H9 (cell line): Measurements from ENCODE around the gene ATG2B. TPM values are rescaled to one million over a fixed set of nuclear protein-coding genes. Genes with fewer than 3 reads are reported as not detected.

Experiments used
- DNase-seq: peaks from one replicate; pipeline ENCODE4 v3.0.0-alpha.2; 2017
- H2AFZ ChIP-seq: one replicate; pipeline ENCODE4 v1.6.1; 2013; ENCODE audit warnings: mild to moderate bottlenecking, low read length, control low read depth, moderate library complexity
- H2AK5ac ChIP-seq: 2 replicates; pipeline ENCODE4 v1.6.1; 2013; ENCODE audit warnings: low read length, control low read depth, mixed read lengths; ENCODE audit not compliant: insufficient read length
- H2BK120ac ChIP-seq: one replicate; pipeline ENCODE4 v1.6.1; 2013; ENCODE audit warnings: low read depth, mild to moderate bottlenecking, low read length, control low read depth, inconsistent platforms; ENCODE audit not compliant: poor library complexity, severe bottlenecking
- H2BK12ac ChIP-seq: 2 replicates; pipeline ENCODE4 v1.6.1; 2013; ENCODE audit warnings: low read length, control low read depth, mixed read lengths, low read depth; ENCODE audit not compliant: insufficient read length
- H2BK15ac ChIP-seq: 2 replicates; pipeline ENCODE4 v1.6.1; 2013; ENCODE audit warnings: low read depth, low read length, control low read depth
- H2BK20ac ChIP-seq: one replicate; pipeline ENCODE4 v1.6.1; 2013; ENCODE audit warnings: low read depth, mild to moderate bottlenecking, low read length, control low read depth, inconsistent platforms; ENCODE audit not compliant: poor library complexity, severe bottlenecking
- H2BK5ac ChIP-seq: 2 replicates; pipeline ENCODE4 v1.6.1; 2013; ENCODE audit warnings: low read length, control low read depth, mixed read lengths; ENCODE audit not compliant: insufficient read length
- H3K14ac ChIP-seq: 2 replicates; pipeline ENCODE4 v1.6.1; 2013; ENCODE audit warnings: low read length, control low read depth; ENCODE audit not compliant: insufficient read depth
- H3K18ac ChIP-seq: 2 replicates; pipeline ENCODE4 v1.6.1; 2013; ENCODE audit warnings: low read depth, mild to moderate bottlenecking, mixed read lengths, low read length, control low read depth; ENCODE audit not compliant: insufficient read length
- H3K23ac ChIP-seq: 2 replicates; pipeline ENCODE4 v1.6.1; 2013; ENCODE audit warnings: low read length, control low read depth, mixed read lengths, low read depth; ENCODE audit not compliant: insufficient read length
- H3K23me2 ChIP-seq: 2 replicates; pipeline ENCODE4 v1.6.1; 2013; ENCODE audit warnings: low read depth, mild to moderate bottlenecking, mixed read lengths, low read length, control low read depth; ENCODE audit not compliant: insufficient read length, poor library complexity, severe bottlenecking
- H3K27ac ChIP-seq: 2 replicates; pipeline ENCODE4 v1.5.1; 2013; ENCODE audit warnings: low read length, control low read depth, mixed read lengths, low read depth; ENCODE audit not compliant: insufficient read length
- H3K27me3 ChIP-seq: 2 replicates; pipeline ENCODE4 v1.6.1; 2013; ENCODE audit warnings: low read length, control low read depth, inconsistent platforms; ENCODE audit not compliant: insufficient read depth
- H3K4ac ChIP-seq: 2 replicates; pipeline ENCODE4 v1.6.1; 2013; ENCODE audit warnings: low read depth, mild to moderate bottlenecking, control low read depth, inconsistent platforms, low read length, moderate library complexity
- H3K4me1 ChIP-seq: 2 replicates; pipeline ENCODE4 v1.6.1; 2013; ENCODE audit warnings: low read length, control low read depth, inconsistent platforms; ENCODE audit not compliant: insufficient read depth
- H3K4me2 ChIP-seq: 2 replicates; pipeline ENCODE4 v1.6.1; 2013; ENCODE audit warnings: low read length, control low read depth, mixed read lengths; ENCODE audit not compliant: insufficient read length, insufficient read depth
- H3K56ac ChIP-seq: 2 replicates; pipeline ENCODE4 v1.6.1; 2013; ENCODE audit warnings: low read depth, mild to moderate bottlenecking, mixed read lengths, low read length, control low read depth; ENCODE audit not compliant: insufficient read length
- H3K79me1 ChIP-seq: 2 replicates; pipeline ENCODE4 v1.6.1; 2013; ENCODE audit warnings: low read depth, mild to moderate bottlenecking, moderate library complexity, low read length, control low read depth, inconsistent platforms; ENCODE audit not compliant: insufficient read depth, poor library complexity, severe bottlenecking
- H3K79me2 ChIP-seq: 2 replicates; pipeline ENCODE4 v1.6.1; 2013; ENCODE audit warnings: low read length, control low read depth, inconsistent platforms; ENCODE audit not compliant: insufficient read depth
- H3K9ac ChIP-seq: 2 replicates; pipeline ENCODE4 v1.6.1; 2013; ENCODE audit warnings: low read length, control low read depth, mixed read lengths; ENCODE audit not compliant: insufficient read length; ENCODE audit errors: extremely low read depth
- H3K9me3 ChIP-seq: one replicate; pipeline ENCODE4 v1.6.1; 2013; ENCODE audit warnings: low read depth, low read length, inconsistent platforms; ENCODE audit not compliant: control insufficient read depth
- H3T11ph ChIP-seq: one replicate; pipeline ENCODE4 v1.6.1; 2013; ENCODE audit warnings: mild to moderate bottlenecking, low read length, control low read depth, inconsistent platforms
- H4K20me1 ChIP-seq: one replicate; pipeline ENCODE4 v1.6.1; 2013; ENCODE audit not compliant: control insufficient read depth, insufficient read length, insufficient read depth
- H4K5ac ChIP-seq: 2 replicates; pipeline ENCODE4 v1.6.1; 2013; ENCODE audit warnings: low read depth, mild to moderate bottlenecking, mixed read lengths, low read length, control low read depth; ENCODE audit not compliant: insufficient read length
- H4K8ac ChIP-seq: replicated peaks from 2 replicates; pipeline ENCODE4 v1.6.1; 2013; ENCODE audit warnings: low read length, control low read depth, mixed read lengths, low read depth; ENCODE audit not compliant: insufficient read length
- H4K91ac ChIP-seq: 2 replicates; pipeline ENCODE4 v1.6.1; 2013; ENCODE audit warnings: low read depth, mild to moderate bottlenecking, moderate library complexity, mixed read lengths, low read length, control low read depth; ENCODE audit not compliant: insufficient read length
- H3K27ac Mint-ChIP-seq, 3 experiments: 2 replicates in 2 of 3; 3 replicates in 1 of 3; pipeline ENCODE4 v1.8.0; 2020 to 2021; ENCODE audit warnings: mixed read lengths in 3 of 3, mild to moderate bottlenecking in 1 of 3, moderate library complexity in 1 of 3
- H3K27me3 Mint-ChIP-seq: 2 replicates; pipeline ENCODE4 v1.8.0; 2021; ENCODE audit warnings: low read depth, mild to moderate bottlenecking, moderate library complexity, mixed read lengths
- H3K36me3 Mint-ChIP-seq, 3 experiments: 2 replicates in 2 of 3; 3 replicates in 1 of 3; pipeline ENCODE4 v1.8.0; 2020 to 2021; ENCODE audit warnings: low read depth in 3 of 3, mixed read lengths in 3 of 3; ENCODE audit not compliant: insufficient read depth in 1 of 3
- H3K4me1 Mint-ChIP-seq, 2 experiments: 2 replicates each; pipeline ENCODE4 v1.8.0; 2020; ENCODE audit warnings: mixed read lengths in 2 of 2
- H3K4me3 Mint-ChIP-seq, 2 experiments: 2 replicates in 1 of 2; 3 replicates in 1 of 2; pipeline ENCODE4 v1.8.0; 2020 to 2021; ENCODE audit warnings: mild to moderate bottlenecking in 2 of 2, mixed read lengths in 2 of 2, moderate library complexity in 1 of 2
- H3K9me3 Mint-ChIP-seq, 2 experiments: 2 replicates in 1 of 2; 3 replicates in 1 of 2; pipeline ENCODE4 v1.8.0; 2020; ENCODE audit warnings: mild to moderate bottlenecking in 2 of 2, mixed read lengths in 2 of 2, moderate library complexity in 1 of 2
- WGBS: extraction: QIAGEN DNeasy Blood & Tissue Kit; methylation state at CpG from one replicate; pipeline ENCODE4 v1.1.7; 2013; ENCODE audit warnings: missing lambda C conversion rate, low lambda C conversion rate, mixed read lengths; ENCODE audit not compliant: insufficient read length; ENCODE audit errors: extremely low coverage; 5-methylcytosine and 5-hydroxymethylcytosine counted together
- total RNA-seq: library from RNA; stranded (reverse); gene quantifications from 2 replicates; pipeline ENCODE4 v1.2.1, GENCODE V29; 2021
- TF ChIP-seq, protein P1 (sequence below): fragments of 200-600 bp; sonication (generic); conservative IDR thresholded peaks from 3 replicates; pipeline ENCODE4 v1.8.0; 2021; ENCODE audit warnings: antibody characterized with exemption, mild to moderate bottlenecking

ATG2B gene
- total RNA-seq, 1 experiment from 2014 or later: 12.6 TPM

DNA sequence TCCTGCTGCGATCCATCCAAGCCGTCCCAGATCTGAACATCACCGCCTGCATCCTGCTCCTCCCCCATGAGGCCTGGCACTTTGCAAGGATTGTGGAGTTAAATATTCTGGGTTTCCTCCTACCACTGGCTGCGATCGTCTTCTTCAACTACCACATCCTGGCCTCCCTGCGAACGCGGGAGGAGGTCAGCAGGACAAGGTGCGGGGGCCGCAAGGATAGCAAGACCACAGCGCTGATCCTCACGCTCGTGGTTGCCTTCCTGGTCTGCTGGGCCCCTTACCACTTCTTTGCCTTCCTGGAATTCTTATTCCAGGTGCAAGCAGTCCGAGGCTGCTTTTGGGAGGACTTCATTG lies 99.0 kb downstream of the ATG2B start:
- Mint-ChIP-seq H3K27me3 (no peaks in the 10 kb centered on the region; the same call in 1 of the 2 replicates), H3K27ac (no peak overlapping the region), H3K4me3 (no peak overlapping the region), H3K36me3 (no peaks in the 10 kb centered on the region; a peak in 1 of 7 replicates), H3K4me1 (no peaks in the 10 kb centered on the region), H3K9me3 (peaks cover 5 to 8% of the 10 kb centered on the region in 2 experiments; a peak in 4 of 5 replicates)
- no peak overlapping the region for H3K27ac ChIP-seq
- H3K79me2 ChIP-seq: no peaks in the 10 kb centered on the region
- H2BK120ac ChIP-seq: no peak overlapping the region
- H2BK12ac ChIP-seq: no peak overlapping the region
- H3K4me2 ChIP-seq: no peak overlapping the region
- no peak for DNase-seq
- no peak overlapping the region for H4K8ac ChIP-seq
- H3K4me1 ChIP-seq: no peaks in the 10 kb centered on the region
- no peak overlapping the region for H3K4ac ChIP-seq
- H3K9me3 ChIP-seq: no peaks in the 10 kb centered on the region
- H3T11ph ChIP-seq: no peak overlapping the region
- no peak overlapping the region for H4K5ac ChIP-seq
- no peak overlapping the region for H2AFZ ChIP-seq
- H3K18ac ChIP-seq: no peak overlapping the region
- no peak overlapping the region for H3K56ac ChIP-seq
- H3K14ac ChIP-seq: no peak overlapping the region
- H4K91ac ChIP-seq: no peak overlapping the region
- WGBS: no CpG with 5 or more reads among the region's 14 CpGs
- H2AK5ac ChIP-seq: no peak overlapping the region
- H3K23ac ChIP-seq: no peak overlapping the region
- H2BK20ac ChIP-seq: no peak overlapping the region
- H3K27me3 ChIP-seq: no peaks in the 10 kb centered on the region
- no peak overlapping the region for H3K9ac ChIP-seq
- H3K79me1 ChIP-seq: no peaks in the 10 kb centered on the region
- H2BK15ac ChIP-seq: no peak overlapping the region
- TF ChIP-seq, protein P1, sequence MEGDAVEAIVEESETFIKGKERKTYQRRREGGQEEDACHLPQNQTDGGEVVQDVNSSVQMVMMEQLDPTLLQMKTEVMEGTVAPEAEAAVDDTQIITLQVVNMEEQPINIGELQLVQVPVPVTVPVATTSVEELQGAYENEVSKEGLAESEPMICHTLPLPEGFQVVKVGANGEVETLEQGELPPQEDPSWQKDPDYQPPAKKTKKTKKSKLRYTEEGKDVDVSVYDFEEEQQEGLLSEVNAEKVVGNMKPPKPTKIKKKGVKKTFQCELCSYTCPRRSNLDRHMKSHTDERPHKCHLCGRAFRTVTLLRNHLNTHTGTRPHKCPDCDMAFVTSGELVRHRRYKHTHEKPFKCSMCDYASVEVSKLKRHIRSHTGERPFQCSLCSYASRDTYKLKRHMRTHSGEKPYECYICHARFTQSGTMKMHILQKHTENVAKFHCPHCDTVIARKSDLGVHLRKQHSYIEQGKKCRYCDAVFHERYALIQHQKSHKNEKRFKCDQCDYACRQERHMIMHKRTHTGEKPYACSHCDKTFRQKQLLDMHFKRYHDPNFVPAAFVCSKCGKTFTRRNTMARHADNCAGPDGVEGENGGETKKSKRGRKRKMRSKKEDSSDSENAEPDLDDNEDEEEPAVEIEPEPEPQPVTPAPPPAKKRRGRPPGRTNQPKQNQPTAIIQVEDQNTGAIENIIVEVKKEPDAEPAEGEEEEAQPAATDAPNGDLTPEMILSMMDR: no peak
- H2BK5ac ChIP-seq: no peak overlapping the region
- no peaks in the 10 kb centered on the region for H4K20me1 ChIP-seq
- H3K23me2 ChIP-seq: no peaks in the 10 kb centered on the region
